Mesenteric fat pad (tissue), 1 donor: ENCODE measurements around the gene TEK. TPM values are rescaled to one million over a fixed set of nuclear protein-coding genes. Genes with fewer than 3 reads are reported as not detected.
"Not testable (repeated sequence)": the region's sequence is repeated elsewhere in the genome, so short reads cannot be mapped to it uniquely, and the experiment has no call there.

Experiments used
- DNase-seq: peaks from one replicate; pipeline ENCODE4 v3.0.0-alpha.2; 2020; ENCODE audit warnings: low spot score
- long read RNA-seq: library from polyadenylated mRNA; unstranded; transcript quantifications from one replicate; pipeline ENCODE4 v2.0.0, GENCODE V29; 2020
- total RNA-seq: library from RNA; stranded (reverse); fragmentation: NEBNext Ultra II Directional; extraction: Animal tissue kit (Norgen Biotek cat#: 25700); gene quantifications from one replicate; pipeline ENCODE4 v1.2.1, GENCODE V29; 2021
- donor health status: DM: yes; HTN: yes; CAD: no.

The TEK gene
- 16.3 TPM for total RNA-seq
- long read RNA-seq, partial matches to known transcripts, result 4 of 12 reads
- long read RNA-seq, other reads (novel, unspliced or antisense), result 8 of 12 reads

DNA sequence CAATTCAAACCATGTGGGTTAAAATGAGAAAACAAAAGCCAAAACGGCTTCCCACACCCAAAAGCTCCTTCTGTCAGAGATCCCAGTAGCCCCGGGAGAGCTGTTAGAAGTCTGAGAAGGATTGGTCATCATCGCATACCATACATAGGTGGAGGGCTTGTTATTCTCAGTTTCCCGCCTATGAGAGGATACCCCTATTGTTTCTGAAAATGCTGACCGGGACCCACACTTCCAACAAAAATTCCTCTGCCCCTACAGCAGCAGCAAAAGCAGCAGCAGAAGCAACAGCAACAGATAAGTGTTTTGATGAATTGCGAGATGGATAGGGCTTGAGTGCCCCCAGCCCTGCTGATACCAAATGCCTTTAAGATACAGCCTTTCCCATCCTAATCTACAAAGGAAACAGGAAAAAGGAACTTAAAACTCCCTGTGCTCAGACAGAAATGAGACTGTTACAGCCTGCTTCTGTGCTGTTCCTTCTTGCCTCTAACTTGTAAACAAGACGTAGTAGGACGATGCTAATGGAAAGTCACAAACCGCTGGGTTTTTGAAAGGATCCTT, at the start of gene TEK:
Gene TEK (plus strand): TSS at position 245 of the 561 bp plus-strand sequence. CDS start 366 bp downstream, outside the sequence.
- DNase-seq, result no peak

DNA sequence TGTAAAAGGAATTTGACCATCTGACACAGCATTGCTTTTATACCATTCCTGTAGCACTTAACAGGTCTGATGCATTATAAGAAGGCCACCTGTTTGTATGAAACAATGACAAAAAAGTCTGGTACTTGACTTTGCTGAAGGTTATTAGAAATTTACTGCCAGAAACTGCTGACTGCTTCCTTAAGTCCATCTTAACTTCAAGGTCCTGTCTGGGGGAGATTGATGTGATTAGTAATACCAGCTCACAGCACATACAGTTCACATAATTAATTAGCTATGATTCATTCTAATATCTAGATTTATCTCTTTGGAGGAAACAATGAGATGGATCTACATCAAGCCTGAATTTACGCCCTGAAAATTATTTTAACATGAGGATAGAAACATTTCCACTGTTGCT, 49.6 kb upstream of the TEK start:
- DNase-seq, result no peak

- DNase-seq, result no peak
These were observed 49.1 kb upstream of the TEK start for GRCh38 chr9:27059907-27060306.

GRCh38 chr9:27065288-27065687, 43.7 kb upstream of the TEK start:
- DNase-seq, result no peak

- DNase-seq, result no peak
These were observed 34.9 kb upstream of the TEK start for GRCh38 chr9:27073841-27074728.

- DNase-seq, result no peak
These were observed 30.3 kb upstream of the TEK start for GRCh38 chr9:27078685-27079084.

- no peak for DNase-seq
These were observed 23.6 kb upstream of the TEK start for GRCh38 chr9:27085456-27085855.

DNA sequence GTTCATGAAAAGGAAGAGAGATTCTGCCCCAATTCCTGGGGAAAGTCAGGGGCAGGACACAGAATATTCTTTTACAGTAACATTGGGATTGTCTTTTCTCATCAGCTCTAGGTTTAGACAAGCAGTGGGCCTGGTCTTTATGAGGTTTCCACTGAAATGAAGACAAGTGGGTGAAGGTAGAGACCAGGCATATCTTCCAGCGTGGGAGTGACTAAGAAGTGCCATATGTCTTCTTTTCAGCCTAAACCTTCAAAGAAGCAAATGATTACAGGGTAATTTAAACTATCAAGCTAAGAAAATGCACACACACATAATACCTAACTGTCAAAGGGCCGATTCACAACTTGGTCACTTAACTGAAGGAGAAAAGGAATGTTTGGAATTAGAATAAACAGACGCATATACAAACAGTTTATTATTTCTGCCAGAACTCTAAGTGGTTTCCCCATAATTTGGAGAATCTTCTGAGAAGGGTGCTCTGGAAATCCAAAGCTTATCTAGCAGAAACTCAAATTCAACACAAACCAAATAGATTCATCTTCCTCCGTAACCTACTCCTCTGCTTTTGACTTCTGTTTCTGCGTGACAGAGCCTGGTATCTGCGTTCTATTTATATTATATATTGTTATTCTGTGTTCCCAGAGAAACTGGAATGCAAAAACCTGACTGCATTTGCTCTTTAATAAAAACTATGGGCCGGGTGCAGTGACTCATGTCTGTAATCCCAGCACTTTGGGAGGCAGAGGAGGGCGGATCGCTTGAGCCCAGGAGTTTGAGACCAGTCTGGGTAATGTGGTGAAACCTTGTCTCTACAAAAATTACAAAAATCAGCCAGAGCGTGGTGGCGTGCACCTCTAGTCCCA, 22.0 kb upstream of the TEK start:
- no peak for DNase-seq

- DNase-seq, result no peak
These were observed 20.0 kb upstream of the TEK start for GRCh38 chr9:27088981-27089380.

- DNase-seq, result no peak
These were observed 19.3 kb upstream of the TEK start for GRCh38 chr9:27089706-27090105.

DNA sequence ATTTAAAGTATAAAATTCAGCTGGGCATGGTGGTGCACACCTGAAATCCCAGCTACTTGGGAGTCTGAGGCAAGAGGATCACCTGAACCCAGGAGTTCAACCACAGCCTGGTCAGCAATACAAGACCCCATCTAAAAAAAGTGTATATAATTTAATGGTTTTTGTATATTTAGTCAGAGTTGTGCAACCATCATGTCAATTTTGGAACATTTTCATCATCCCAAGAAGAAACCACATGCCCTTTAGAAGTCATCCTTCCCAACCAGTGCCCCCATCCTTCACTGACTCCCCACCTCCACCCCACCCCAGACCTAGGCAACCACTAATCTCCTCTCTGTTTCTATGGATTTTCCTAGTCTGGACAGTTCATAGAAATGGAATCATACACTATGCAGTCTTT, 18.8 kb upstream of the TEK start:
- no peak for DNase-seq

DNA sequence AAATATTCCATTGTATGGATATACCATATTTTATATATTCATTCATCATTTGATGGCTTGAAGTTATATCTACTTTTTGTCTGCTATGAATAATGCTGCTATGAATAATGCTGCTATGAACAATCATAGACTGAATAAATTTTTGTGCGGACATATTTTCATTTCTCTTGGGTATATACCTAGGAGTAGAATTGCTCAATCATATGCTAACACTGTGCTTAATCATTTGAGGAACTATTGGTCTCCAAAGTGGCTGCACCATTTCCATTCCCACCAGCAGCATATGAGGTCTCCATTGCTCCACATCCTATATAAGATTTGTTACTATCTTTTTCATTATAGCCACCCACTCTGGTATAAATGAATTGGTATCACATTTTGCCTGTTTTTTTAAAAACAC, 18.3 kb upstream of the TEK start:
- no peak for DNase-seq

GRCh38 chr9:27092496-27092895, 16.5 kb upstream of the TEK start:
- not testable (repeated sequence) for DNase-seq

- not testable (repeated sequence) for DNase-seq
These were observed 15.5 kb upstream of the TEK start for GRCh38 chr9:27093384-27094067.

DNA sequence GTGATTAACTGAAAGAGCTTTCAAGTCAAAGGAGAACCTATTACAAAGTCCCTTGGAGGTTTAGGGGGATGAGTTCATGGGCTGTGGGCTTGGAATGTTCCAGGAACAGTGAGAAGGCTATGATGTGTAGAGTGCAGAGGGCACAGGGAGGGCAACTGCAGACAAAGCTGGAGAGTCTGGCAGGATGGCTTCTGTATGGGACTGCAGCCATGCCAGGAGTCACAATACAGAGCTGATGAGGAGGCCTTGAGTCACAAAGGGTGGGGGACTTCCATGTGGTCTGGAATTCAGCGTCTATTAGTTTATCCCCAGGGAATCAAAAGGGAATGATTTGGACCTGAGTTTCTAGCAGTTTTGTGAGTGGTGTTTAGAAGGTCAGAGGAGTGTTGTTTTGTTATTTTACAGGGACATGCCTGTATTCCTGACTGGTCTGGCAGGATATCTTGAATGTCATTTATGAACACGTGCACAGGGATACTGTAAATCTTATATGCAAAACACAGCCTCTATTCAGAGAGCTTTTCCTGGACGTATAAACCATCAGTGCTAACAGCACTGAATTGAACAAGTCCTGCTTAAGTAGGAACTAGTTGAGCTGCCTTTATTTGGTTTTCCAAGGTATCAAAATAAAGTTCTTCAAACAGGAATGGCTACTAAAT, 14.3 kb upstream of the TEK start:
- DNase-seq, result no peak

GRCh38 chr9:27107241-27107640, 1.8 kb upstream of the TEK start:
- no peak for DNase-seq

GRCh38 chr9:27109621-27110020, 596 bp downstream of the TEK start:
- DNase-seq, result no peak

DNA sequence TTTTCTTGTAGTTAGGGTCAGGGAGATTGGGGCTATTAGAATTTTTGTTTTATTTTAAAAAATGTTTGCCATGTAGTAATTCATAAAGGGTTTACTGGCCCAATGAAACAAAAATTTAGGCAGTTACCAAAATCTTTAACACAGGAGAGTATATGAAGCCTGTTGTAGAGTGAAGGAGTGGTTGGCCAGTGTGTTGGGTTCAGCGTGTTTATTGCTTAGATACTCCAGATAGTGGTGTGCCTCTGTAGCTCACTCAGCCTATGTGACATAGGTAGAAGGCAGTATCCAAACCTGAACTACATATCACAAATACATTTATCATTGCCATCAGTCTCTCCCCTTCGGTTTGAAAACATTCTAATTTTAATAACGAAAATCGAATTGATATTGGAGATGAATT, 1.2 kb downstream of the TEK start:
- no peak for DNase-seq

GRCh38 chr9:27112235-27112634, 3.2 kb downstream of the TEK start:
- no peak for DNase-seq

DNA sequence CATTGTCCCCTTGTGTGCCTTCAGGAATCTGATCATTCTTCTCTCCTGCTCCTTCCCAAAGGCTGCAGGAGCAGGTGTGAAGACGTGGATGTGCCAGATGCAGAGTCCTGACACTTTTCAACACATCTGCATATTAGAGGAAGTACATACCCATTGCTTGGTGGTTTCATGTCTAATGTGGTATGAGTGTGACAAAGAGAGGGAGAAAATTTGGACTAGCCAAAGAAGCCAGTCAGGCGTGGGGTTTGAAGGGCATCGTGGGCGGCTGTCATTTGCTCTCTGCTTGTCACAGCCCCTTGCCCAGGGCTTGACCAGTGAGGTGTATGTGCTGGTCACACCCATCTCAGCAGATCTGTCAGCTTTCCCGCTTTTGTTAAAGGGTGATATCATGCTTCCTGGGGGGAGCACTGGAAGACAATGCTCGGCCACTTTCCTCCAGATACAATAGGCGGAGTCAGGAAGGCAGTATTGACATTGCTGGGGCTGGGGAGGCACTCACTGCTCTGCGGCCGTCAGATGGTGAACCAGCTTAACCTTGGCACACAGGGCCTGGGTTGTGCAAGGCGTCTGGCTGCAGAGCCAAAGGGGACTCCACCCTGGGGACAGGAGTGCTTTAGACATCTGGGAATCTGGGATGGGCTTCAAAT, 8.6 kb downstream of the TEK start:
- DNase-seq, result no peak
